ENCODE results near the gene B4GALNT4. TPM values are rescaled to one million over a fixed set of nuclear protein-coding genes. Genes with fewer than 3 reads are reported as not detected.
"Not testable (repeated sequence)": the region's sequence is repeated elsewhere in the genome, so short reads cannot be mapped to it uniquely, and the experiment has no call there.

Gene B4GALNT4
- total RNA-seq, 1 experiment from 2014 or later = 4.7 TPM

- DNase-seq = no peak
- H2AFZ ChIP-seq = no peak overlapping the region
- intact Hi-C loops (cut with micrococcal nuclease; ENCODE audit: unreplicated experiment) = no loop called here
- H3K27me3 ChIP-seq (ENCODE audit: insufficient read depth, low read depth) = no peaks in the 10 kb centered on the region
- no peaks in the 10 kb centered on the region for H3K9me2 ChIP-seq (ENCODE audit: insufficient read depth)
- H3K4me1 ChIP-seq (replicated peaks; ENCODE audit: insufficient read depth) = no peaks in the 10 kb centered on the region
- no TSS peak for BruUV-seq (replicated peaks)
- H3K27ac ChIP-seq = no peak overlapping the region
- H3F3A ChIP-seq (ENCODE audit: insufficient read depth, low read depth) = peaks cover 14% of the 10 kb centered on the region; the same call in 1 of the 2 replicates
- TF ChIP-seq EZH2 (IDR thresholded peaks at IDR 0.05; ENCODE audit: low read depth) (no peak), CTCF (conservative IDR thresholded peaks at IDR 0.05) (no peak)
- H3K9me3 ChIP-seq (ENCODE audit: insufficient read depth, low read depth) = no peaks in the 10 kb centered on the region
- POLR2A ChIA-PET (ENCODE audit: unreplicated experiment) = interaction anchor here (0.7 kb wide), 1 partner anchor 110 kb away, joined by 15 read pairs; no protein-coding TSS in a partner anchor
- no peaks in the 10 kb centered on the region for H4K20me1 ChIP-seq (ENCODE audit: insufficient read depth)
- CTCF ChIA-PET = no interaction called here
- H3K4me2 ChIP-seq = no peak overlapping the region
- H3K36me3 ChIP-seq (ENCODE audit: low read depth) = no peaks in the 10 kb centered on the region
- H3K79me2 ChIP-seq (ENCODE audit: low read depth) = no peaks in the 10 kb centered on the region
- no peak overlapping the region for H3K4me3 ChIP-seq
Measured at GRCh38 chr11:360326-361280, 8.7 kb upstream of the B4GALNT4 start.

DNA sequence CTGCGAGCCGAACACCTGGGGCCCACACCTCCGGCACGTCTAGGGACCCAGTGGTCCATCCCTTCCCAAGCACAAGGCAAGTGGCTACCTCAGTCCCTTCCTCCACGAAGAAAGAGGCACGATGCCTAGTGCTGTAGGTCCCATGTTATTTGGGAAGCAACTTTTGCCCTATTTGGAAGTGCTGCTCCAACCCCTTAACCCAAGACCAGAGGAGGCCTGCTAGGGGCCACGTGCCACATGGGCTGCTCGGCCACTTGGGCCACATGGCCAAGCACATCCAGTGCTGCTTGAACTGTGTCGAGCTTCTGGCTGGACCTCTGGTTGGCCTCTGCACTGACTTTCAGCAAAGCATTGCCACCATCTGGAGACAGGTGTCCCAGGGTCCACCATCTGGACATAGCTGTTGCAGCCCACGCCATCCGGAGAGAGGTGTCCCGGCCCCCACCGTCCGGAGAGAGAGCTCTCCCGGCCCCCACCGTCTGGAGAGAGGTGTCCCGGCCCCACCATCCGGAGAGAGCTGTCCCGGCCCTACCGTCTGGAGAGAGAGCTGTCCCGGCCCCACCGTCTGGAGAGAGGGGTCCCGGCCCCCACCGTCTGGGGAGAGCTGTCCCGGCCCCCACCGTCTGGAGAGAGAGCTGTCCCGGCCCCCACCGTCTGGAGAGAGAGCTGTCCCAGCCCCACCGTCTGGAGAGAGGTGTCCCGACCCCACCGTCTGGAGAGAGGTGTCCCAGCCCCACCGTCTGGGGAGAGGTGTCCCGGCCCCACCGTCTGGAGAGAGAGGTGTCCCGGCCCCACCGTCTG lies 6.5 kb upstream of the B4GALNT4 start:
- Histone ChIP-seq H3K4me2 (no peak overlapping the region), H3K9me3 (ENCODE audit: insufficient read depth, low read depth) (no peaks in the 10 kb centered on the region), H3K36me3 (ENCODE audit: low read depth) (no peaks in the 10 kb centered on the region), H4K20me1 (ENCODE audit: insufficient read depth) (no peaks in the 10 kb centered on the region), H3K4me3 (no peak overlapping the region), H3K27ac (no peak overlapping the region), H3K79me2 (ENCODE audit: low read depth) (no peaks in the 10 kb centered on the region), H3K9me2 (ENCODE audit: insufficient read depth) (no peaks in the 10 kb centered on the region), H2AFZ (no peak overlapping the region), H3K27me3 (ENCODE audit: insufficient read depth, low read depth) (peaks cover 8% of the 10 kb centered on the region; the same call in 1 of the 2 replicates), H3K4me1 (replicated peaks; ENCODE audit: insufficient read depth) (no peaks in the 10 kb centered on the region), H3F3A (ENCODE audit: insufficient read depth, low read depth) (peaks cover under 1% of the 10 kb centered on the region; the same call in 1 of the 2 replicates)
- POLR2A ChIA-PET (ENCODE audit: unreplicated experiment) = interaction anchor here (0.5 to 0.7 kb wide), 2 partner anchors 85 to 104 kb away, joined by 4 to 37 read pairs; no protein-coding TSS in a partner anchor
- DNase-seq = no peak
- BruUV-seq (replicated peaks) = no TSS peak
- TF ChIP-seq CTCF (conservative IDR thresholded peaks at IDR 0.05) = no peak
- TF ChIP-seq EZH2 (IDR thresholded peaks at IDR 0.05; ENCODE audit: low read depth) = no peak
- CTCF ChIA-PET = interaction anchor here (0.7 kb wide), 1 partner anchor 166 kb away, joined by 15 read pairs; no protein-coding TSS in a partner anchor
- intact Hi-C loops (cut with micrococcal nuclease; ENCODE audit: unreplicated experiment) = no loop called here

- H3K79me2 ChIP-seq (ENCODE audit: low read depth); H3K36me3 ChIP-seq (ENCODE audit: low read depth); H2AFZ ChIP-seq; H3K9me3 ChIP-seq (ENCODE audit: insufficient read depth, low read depth); H3K27ac ChIP-seq; intact Hi-C loops (cut with micrococcal nuclease; ENCODE audit: unreplicated experiment); H3K4me2 ChIP-seq; H3F3A ChIP-seq (ENCODE audit: insufficient read depth, low read depth); H3K4me3 ChIP-seq; H4K20me1 ChIP-seq (ENCODE audit: insufficient read depth); BruUV-seq (replicated peaks); DNase-seq; H3K4me1 ChIP-seq (replicated peaks; ENCODE audit: insufficient read depth); H3K9me2 ChIP-seq (ENCODE audit: insufficient read depth): not testable (repeated sequence)
- CTCF ChIA-PET = interaction anchor here (0.6 to 1.4 kb wide), 4 partner anchors 56 to 166 kb away, joined by 3 to 15 read pairs (median 9); no protein-coding TSS in a partner anchor
- peaks cover 13% of the 10 kb centered on the region for H3K27me3 ChIP-seq (ENCODE audit: insufficient read depth, low read depth)
- POLR2A ChIA-PET (ENCODE audit: unreplicated experiment) = interaction anchor here (0.5 to 0.7 kb wide), 2 partner anchors 85 to 104 kb away, joined by 4 to 37 read pairs; no protein-coding TSS in a partner anchor
Measured at GRCh38 chr11:363443-363805, 5.9 kb upstream of the B4GALNT4 start.
